Gastroesophageal sphincter (tissue), 4 donors: Measurements from ENCODE around the gene TCF12. TPM values are rescaled to one million over a fixed set of nuclear protein-coding genes. Genes with fewer than 3 reads are reported as not detected.

Experiments used
- ATAC-seq: fragments of 150-250 bp; one replicate; pipeline ENCODE4 v1.9.1; 2016; ENCODE audit warnings: mild to moderate bottlenecking, moderate library complexity
- H3K27ac ChIP-seq, 4 donors: fragments of 200-600 bp; sonication (generic) in 3 of 4; 1 replicate in 3 of 4; 2 replicates in 1 of 4; pipeline ENCODE4 v1.5.1; 2016 to 2019
- H3K27me3 ChIP-seq: fragments of 200-600 bp; sonication (generic); one replicate; pipeline ENCODE4 v1.5.1; 2019
- H3K36me3 ChIP-seq, 2 donors: fragments of 200-600 bp; sonication (generic); one replicate each; pipeline ENCODE4 v1.5.1; 2019; ENCODE audit warnings: control low read depth in 1 of 2
- H3K4me1 ChIP-seq, 3 donors: fragments of 200-600 bp; sonication (generic); 1 replicate in 2 of 3; 2 replicates in 1 of 3; pipeline ENCODE4 v1.5.1; 2016 to 2019; ENCODE audit warnings: control low read depth in 2 of 3
- H3K4me3 ChIP-seq, 2 donors: fragments of 200-600 bp; sonication (generic); one replicate each; pipeline ENCODE4 v1.5.1; 2019; ENCODE audit warnings: mild to moderate bottlenecking in 1 of 2, moderate library complexity in 1 of 2
- H3K9me3 ChIP-seq, 3 donors: fragments of 200-600 bp; sonication (generic); one replicate each; pipeline ENCODE4 v1.5.1; 2017 to 2019; ENCODE audit warnings: control low read depth in 2 of 3
- CTCF ChIP-seq, 4 experiments: fragments of 200-600 bp in 2 of 4; fragments of 450-650 bp in 2 of 4; sonication (generic) in 1 of 4; IDR thresholded peaks; one replicate each; pipeline ENCODE4 v1.5.1; 2017 to 2019; ENCODE audit warnings: antibody characterized with exemption in 4 of 4, mild to moderate bottlenecking in 2 of 4, moderate library complexity in 2 of 4
- EP300 ChIP-seq: sonication (generic); formaldehyde crosslinking; IDR thresholded peaks from one replicate; pipeline ENCODE4 v1.6.1; 2017; ENCODE audit warnings: antibody characterized with exemption, mild to moderate bottlenecking
- POLR2A ChIP-seq, 2 donors: fragments of 450-650 bp; IDR thresholded peaks; one replicate each; pipeline ENCODE4 v1.6.1; 2017; ENCODE audit warnings: antibody characterized with exemption in 2 of 2, mild to moderate bottlenecking in 2 of 2, moderate library complexity in 1 of 2
- POLR2AphosphoS5 ChIP-seq: sonication (generic); formaldehyde crosslinking; IDR thresholded peaks from one replicate; pipeline ENCODE4 v1.6.1; 2017; ENCODE audit warnings: antibody characterized with exemption
- WGBS, 2 donors: methylation state at CpG; one replicate each; pipeline ENCODE4 v1.1.5; 2018; ENCODE audit warnings: low coverage in 1 of 2; 5-methylcytosine and 5-hydroxymethylcytosine counted together
- total RNA-seq, 4 donors: library from RNA; depleted of rRNA; stranded (reverse); fragments of >200 nt; gene quantifications; one replicate each; pipeline ENCODE4 v1.1.0, GENCODE V29; 2016

The TCF12 gene
- total RNA-seq, 4 donors from 2014 or later = 78.1 to 194 (median 154) TPM

- Histone ChIP-seq H3K4me1 (no peaks in the 10 kb centered on the region), H3K27me3 (no peaks in the 10 kb centered on the region), H3K4me3 (no peak overlapping the region), H3K9me3 (no peaks in the 10 kb centered on the region), H3K27ac (no peak overlapping the region), H3K36me3 (peaks cover 0 to 22% of the 10 kb centered on the region in 2 donors)
- WGBS, 2 donors = 49 to 72% methylated on average over 2 of the region's 2 CpGs
- ATAC-seq = no peak
- TF ChIP-seq POLR2A (IDR thresholded peaks at IDR 0.05) (no peak), EP300 (no peak), POLR2AphosphoS5 (no peak), CTCF (IDR thresholded peaks at IDR 0.05) (no peak)
Observed at GRCh38 chr15:57165992-57166391, 247.5 kb downstream of the TCF12 start.

GRCh38 chr15:57167821-57168395 is 249.5 kb downstream of the TCF12 start:
- H3K36me3 ChIP-seq = peaks cover 0 to 22% of the 10 kb centered on the region in 2 donors
- no peaks in the 10 kb centered on the region for H3K27me3 ChIP-seq
- H3K4me3 ChIP-seq = no peak overlapping the region
- no peak for TF ChIP-seq POLR2AphosphoS5
- TF ChIP-seq POLR2A (IDR thresholded peaks at IDR 0.05) = no peak
- no peak for TF ChIP-seq CTCF (IDR thresholded peaks at IDR 0.05)
- no peak for TF ChIP-seq EP300
- no peaks in the 10 kb centered on the region for H3K9me3 ChIP-seq
- 71 to 79% methylated on average over 3 of the region's 3 CpGs for WGBS, 2 donors
- H3K4me1 ChIP-seq = no peaks in the 10 kb centered on the region
- H3K27ac ChIP-seq = no peak overlapping the region
- ATAC-seq = no peak

- ATAC-seq = no peak
- TF ChIP-seq EP300 (no peak), POLR2AphosphoS5 (no peak), POLR2A (IDR thresholded peaks at IDR 0.05) (no peak), CTCF (IDR thresholded peaks at IDR 0.05) (no peak)
- Histone ChIP-seq H3K9me3 (no peaks in the 10 kb centered on the region), H3K4me3 (no peak overlapping the region), H3K4me1 (no peaks in the 10 kb centered on the region), H3K27me3 (no peaks in the 10 kb centered on the region), H3K27ac (no peak overlapping the region), H3K36me3 (peaks cover 0 to 17% of the 10 kb centered on the region in 2 donors)
- 90% methylated on average over 2 of the region's 2 CpGs for WGBS, 2 donors
Observed at GRCh38 chr15:57169643-57170042, 251.2 kb downstream of the TCF12 start.

- no peaks in the 10 kb centered on the region for H3K4me1 ChIP-seq
- no peak overlapping the region for H3K27ac ChIP-seq
- TF ChIP-seq POLR2A (IDR thresholded peaks at IDR 0.05) (no peak), POLR2AphosphoS5 (no peak), EP300 (no peak), CTCF (IDR thresholded peaks at IDR 0.05) (no peak)
- WGBS, 2 donors = 69 to 100% methylated on average over 1 of the region's 1 CpG
- peaks cover 0 to 17% of the 10 kb centered on the region in 2 donors for H3K36me3 ChIP-seq
- no peaks in the 10 kb centered on the region for H3K27me3 ChIP-seq
- no peak for ATAC-seq
- H3K4me3 ChIP-seq = no peak overlapping the region
- no peaks in the 10 kb centered on the region for H3K9me3 ChIP-seq
Observed at GRCh38 chr15:57171426-57171825, 253.0 kb downstream of the TCF12 start.

- WGBS, 2 donors = 88 to 100% methylated on average over 3 of the region's 3 CpGs
- Histone ChIP-seq H3K27ac (no peak overlapping the region), H3K36me3 (peaks cover 0 to 8% of the 10 kb centered on the region in 2 donors), H3K9me3 (no peaks in the 10 kb centered on the region), H3K4me1 (no peaks in the 10 kb centered on the region), H3K27me3 (no peaks in the 10 kb centered on the region), H3K4me3 (no peak overlapping the region)
- TF ChIP-seq POLR2A (IDR thresholded peaks at IDR 0.05) (no peak), EP300 (no peak), CTCF (IDR thresholded peaks at IDR 0.05) (no peak), POLR2AphosphoS5 (no peak)
- ATAC-seq = no peak
Observed at GRCh38 chr15:57172925-57173324, 254.5 kb downstream of the TCF12 start.
